NCI-H2227 (cell line): ENCODE data around the gene MGMT.

Experiments
- DNase-seq: peaks from one replicate; lab custom pipeline; 2025; ENCODE audit not compliant: unreplicated experiment; lab: John Stamatoyannopoulos, UW

Gene MGMT

DNA sequence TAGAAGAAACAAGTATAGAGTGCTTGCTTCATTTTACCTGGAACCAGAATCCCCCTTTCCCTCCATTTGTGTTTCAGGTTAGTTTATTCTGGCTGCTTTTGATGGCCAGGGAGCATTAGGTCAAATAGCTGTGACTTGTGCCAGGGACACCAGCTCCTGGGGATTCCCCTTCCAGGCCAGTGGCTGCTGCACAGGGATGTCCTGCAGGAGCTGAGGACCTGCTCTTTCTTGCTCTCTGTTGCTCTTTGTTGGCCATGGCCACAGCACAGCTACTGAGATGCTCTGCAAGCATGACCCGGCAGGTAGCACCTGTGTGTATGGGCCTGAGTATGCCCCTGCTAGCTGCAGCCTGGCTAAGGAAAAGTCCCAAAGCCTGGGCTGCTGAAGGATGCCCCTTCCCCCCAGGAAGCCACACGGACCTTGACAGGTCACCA, 288.1 kb downstream of the MGMT start:
- no peak for DNase-seq

DNA sequence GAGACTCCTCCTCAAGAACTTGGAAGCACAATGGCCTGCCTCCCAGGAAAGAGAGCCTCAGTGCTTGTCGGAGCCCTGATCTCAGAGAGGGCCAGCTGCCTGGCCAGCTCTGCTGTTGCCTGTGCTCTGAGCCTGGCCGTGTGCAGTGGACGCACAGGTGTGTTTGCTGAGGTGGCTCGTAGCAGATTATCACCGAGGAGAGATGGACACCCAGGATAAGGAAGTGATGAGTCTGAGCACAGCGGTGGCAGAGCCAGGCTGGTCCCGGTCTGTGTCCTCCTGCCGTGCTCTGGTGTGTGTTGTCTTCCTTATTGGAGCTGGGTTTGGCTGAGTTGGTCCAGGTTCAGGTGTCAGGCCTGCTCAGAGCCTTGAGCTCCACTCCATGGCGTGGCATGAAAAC, 288.6 kb downstream of the MGMT start:
- no peak for DNase-seq

GRCh38 chr10:129756912-129757901, 290.2 kb downstream of the MGMT start:
- DNase-seq: no peak

DNA sequence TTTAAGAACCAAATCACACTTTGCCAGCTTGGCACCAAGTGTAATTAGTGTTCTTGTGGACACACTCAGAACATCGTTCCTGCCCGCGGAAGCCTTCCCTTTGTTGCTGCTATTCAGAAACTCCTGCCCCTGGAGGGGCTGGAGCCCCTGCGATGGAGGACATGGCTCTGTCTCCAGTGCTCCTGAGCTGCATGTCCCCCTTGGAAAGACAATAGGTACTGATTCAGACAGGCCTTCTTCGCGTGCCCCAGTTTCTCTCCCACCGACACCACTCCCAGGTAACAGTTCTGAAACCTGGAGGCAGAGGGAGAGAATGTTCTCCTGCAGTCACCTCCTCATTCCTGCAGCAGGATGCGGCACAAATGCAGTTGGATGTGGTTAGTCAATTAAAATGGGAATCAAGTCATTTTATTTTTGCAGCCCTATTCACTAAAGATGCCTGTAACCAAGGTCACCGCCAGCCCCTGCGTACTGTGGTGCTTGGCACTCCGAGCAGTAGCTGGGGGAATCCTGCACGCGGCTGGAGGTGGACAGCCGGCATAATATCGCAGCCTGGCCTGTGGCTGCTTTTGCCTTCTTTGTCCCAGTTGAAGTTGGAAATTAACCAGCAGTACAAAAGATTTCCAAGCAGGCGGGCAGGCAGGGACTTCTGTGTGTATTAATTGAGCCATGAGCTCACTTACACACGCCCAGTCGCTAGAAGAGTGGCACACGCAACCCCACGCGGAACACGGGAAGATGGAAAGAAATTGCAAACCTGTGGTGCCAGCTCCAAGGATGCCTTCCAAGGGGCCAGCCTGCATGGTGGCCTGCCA, 291.4 kb downstream of the MGMT start:
- no peak for DNase-seq

GRCh38 chr10:129759214-129760002, 292.4 kb downstream of the MGMT start:
- DNase-seq: no peak

GRCh38 chr10:129760003-129760315, 292.9 kb downstream of the MGMT start:
- no peak for DNase-seq

GRCh38 chr10:129760416-129760815, 293.4 kb downstream of the MGMT start:
- no peak for DNase-seq

GRCh38 chr10:129761197-129761972, 294.3 kb downstream of the MGMT start:
- no peak for DNase-seq

DNA sequence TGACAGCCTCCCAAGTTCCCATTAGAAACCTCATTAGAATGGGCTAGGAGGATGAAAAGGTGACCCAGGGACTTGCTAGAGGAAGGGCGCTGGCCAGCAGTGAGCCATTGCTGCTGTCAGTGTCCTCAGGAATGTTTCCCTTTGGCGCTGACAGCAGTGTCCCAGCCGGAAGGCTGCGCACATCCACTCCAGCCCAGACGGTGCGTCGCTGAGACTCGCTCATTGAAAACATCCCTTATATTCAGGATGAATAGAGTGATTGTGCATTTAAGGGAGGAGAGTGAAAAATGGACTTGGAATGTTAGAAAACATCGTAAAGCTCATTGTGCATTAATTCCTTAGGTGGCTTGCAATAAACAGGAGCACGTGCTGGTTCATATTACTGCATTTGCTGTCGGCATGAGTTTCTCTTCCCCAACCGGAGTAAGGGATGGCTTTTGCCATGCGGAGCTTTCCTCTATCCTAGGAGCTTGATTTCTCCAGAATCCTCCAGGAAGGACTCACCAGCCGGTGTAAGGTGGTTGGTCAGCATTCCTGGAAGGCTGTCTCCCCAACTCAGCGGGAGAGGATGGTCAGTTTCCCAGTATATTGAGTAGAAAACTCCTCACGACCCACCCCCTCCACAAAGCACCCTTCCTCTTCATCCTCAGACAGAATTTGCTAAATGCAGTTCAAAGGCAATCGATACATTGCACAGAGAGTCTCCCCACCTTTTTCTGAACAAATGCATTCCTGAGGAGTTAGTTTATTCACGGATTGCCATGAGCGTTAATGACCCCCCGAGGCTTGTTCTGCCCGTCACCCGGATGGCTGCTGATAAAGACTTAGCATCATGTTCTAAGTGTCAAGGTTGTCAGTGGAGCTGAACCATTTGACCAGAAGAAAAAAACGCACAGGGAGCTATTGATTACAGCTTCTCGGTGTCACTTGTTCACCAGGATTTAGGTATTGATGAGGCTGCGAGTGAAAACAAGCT, 295.2 kb downstream of the MGMT start:
- DNase-seq: no peak

- DNase-seq: no peak
These were observed 297.2 kb downstream of the MGMT start for GRCh38 chr10:129764011-129764900.

GRCh38 chr10:129764901-129765663, 298.0 kb downstream of the MGMT start:
- DNase-seq: no peak

- no peak for DNase-seq
These were observed 298.9 kb downstream of the MGMT start for GRCh38 chr10:129765664-129766550.

GRCh38 chr10:129766611-129767550, 299.8 kb downstream of the MGMT start:
- DNase-seq: no peak

GRCh38 chr10:129767751-129768150, 300.7 kb downstream of the MGMT start:
- no peak for DNase-seq
